Panc1 (cell line): ENCODE measurements around the gene TMEM61. TPM values are rescaled to one million over a fixed set of nuclear protein-coding genes. Genes with fewer than 3 reads are reported as not detected.

Experiments used
- ATAC-seq: fragments of 200-7000 bp; cut with Tn5 transposase; 2 replicates; pipeline ENCODE4 v1.9.1; 2020; ENCODE audit warnings: mild to moderate bottlenecking, moderate library complexity
- BruUV-seq: library from RNA; stranded (reverse); fragments of 400-500 nt; replicated peaks from 2 replicates; lab custom pipeline; 2021; lab: Mats Ljungman, UMichigan
- CTCF ChIA-PET: fragments of 300-600 bp; sonication (Branson Sonifier 250); formaldehyde crosslinking; loops from one replicate; lab custom pipeline; 2022; ENCODE audit warnings: antibody characterized with exemption; lab: Charles Lee
- POLR2A ChIA-PET: fragments of 300-600 bp; sonication (Branson Sonifier 250); formaldehyde crosslinking; loops from one replicate; lab custom pipeline; 2022; ENCODE audit warnings: antibody characterized with exemption; lab: Charles Lee
- DNase-seq: peaks from one replicate; pipeline ENCODE4 v3.0.0-alpha.2; 2010; ENCODE audit warnings: low read depth, low spot score
- H3K27ac ChIP-seq: 2 replicates; pipeline ENCODE4 v1.5.1; 2011; ENCODE audit warnings: mild to moderate bottlenecking, low read length, inconsistent platforms
- H3K27me3 ChIP-seq: fragments of 200-500 bp; sonication (Bioruptor generic); 2 replicates; pipeline ENCODE4 v1.6.0; 2014; ENCODE audit warnings: low read length, inconsistent platforms; ENCODE audit not compliant: control insufficient read depth, insufficient read depth
- H3K36me3 ChIP-seq: fragments of 200-500 bp; sonication (Bioruptor generic); 2 replicates; pipeline ENCODE4 v1.5.1; 2014; ENCODE audit warnings: inconsistent platforms, mild to moderate bottlenecking, low read length, moderate library complexity; ENCODE audit not compliant: control insufficient read depth, insufficient read depth
- H3K4me1 ChIP-seq: 2 replicates; pipeline ENCODE4 v1.5.1; 2011; ENCODE audit warnings: inconsistent platforms, mild to moderate bottlenecking, low read length, moderate library complexity; ENCODE audit not compliant: control insufficient read depth, insufficient read depth
- H3K4me3 ChIP-seq, 2 experiments: 2 replicates each; pipeline ENCODE4 v1.5.1; 2011 to 2012; ENCODE audit warnings: low read depth in 2 of 2, low read length in 2 of 2, mild to moderate bottlenecking in 2 of 2, inconsistent platforms in 1 of 2, moderate library complexity in 1 of 2
- H3K9me3 ChIP-seq: fragments of 200-500 bp; sonication (Bioruptor generic); 2 replicates; pipeline ENCODE4 v1.5.1; 2014; ENCODE audit warnings: low read depth, mild to moderate bottlenecking, inconsistent platforms, low read length, moderate library complexity; ENCODE audit not compliant: control insufficient read depth, insufficient read depth
- POLR2AphosphoS5 ChIP-seq: IDR thresholded peaks from 2 replicates; pipeline ENCODE4 v1.6.1; 2012; ENCODE audit warnings: mild to moderate bottlenecking, low read depth, low read length, moderate library complexity
- REST ChIP-seq, 2 experiments: IDR thresholded peaks; 2 replicates each; pipeline ENCODE4 v1.6.1; 2011 to 2012; ENCODE audit warnings: low read depth in 2 of 2, control low read depth in 1 of 2, low read length in 1 of 2, mild to moderate bottlenecking in 1 of 2, moderate library complexity in 1 of 2; ENCODE audit not compliant: insufficient read depth in 1 of 2
- SIN3A ChIP-seq: IDR thresholded peaks from 2 replicates; pipeline ENCODE4 v1.6.1; 2012; ENCODE audit warnings: low read depth, mild to moderate bottlenecking, low read length, moderate library complexity, borderline replicate concordance; ENCODE audit not compliant: insufficient read depth
- TCF7L2 ChIP-seq: IDR thresholded peaks from 2 replicates; pipeline ENCODE4 v1.6.1; 2011; ENCODE audit warnings: mild to moderate bottlenecking, low read depth, low read length, inconsistent platforms
- in situ Hi-C: cut with HindIII; loops from 2 replicates; pipeline ENCODE4 v1.10.0; 2016; ENCODE audit warnings: low sequenced_read_pairs, low pct_unique_long_range_greater_than_20kb
- intact Hi-C: fragments of 100-400 bp; cut with micrococcal nuclease; formaldehyde crosslinking; loops from one replicate; pipeline ENCODE4 v1.10.0; 2022; ENCODE audit not compliant: unreplicated experiment
- total RNA-seq: library from RNA; stranded (reverse); gene quantifications from one replicate; pipeline ENCODE4 v1.2.1, GENCODE V29; 2021; ENCODE audit not compliant: unreplicated experiment
- TF ChIP-seq, protein P1 (sequence below): fragments of 450-650 bp; IDR thresholded peaks from 2 replicates; pipeline ENCODE4 v1.5.1; 2017; ENCODE audit warnings: mild to moderate bottlenecking

The TMEM61 gene
- total RNA-seq, 1 experiment from 2014 or later, result not detected

GRCh38 chr1:55015731-55016620 lies 35.5 kb downstream of the TMEM61 start:
- Histone ChIP-seq H3K27me3 (no peaks in the 10 kb centered on the region; the same call in 1 of the 2 replicates), H3K36me3 (no peaks in the 10 kb centered on the region), H3K4me1 (no peaks in the 10 kb centered on the region), H3K27ac (no peak overlapping the region), H3K4me3 (no peak overlapping the region), H3K9me3 (no peaks in the 10 kb centered on the region)
- ChIA-PET CTCF (interaction anchor here (0.6 to 1.5 kb wide), 3 partner anchors 19 to 366 kb away, joined by 3 to 7 read pairs (median 3); no protein-coding TSS in a partner anchor), POLR2A (no interaction called here)
- TF ChIP-seq POLR2AphosphoS5 (no peak), REST (IDR thresholded peaks at IDR 0.05; ENCODE audit: insufficient read depth in 1 of 2, low read depth in 2 of 2, low read length in 1 of 2) (no peak), SIN3A (no peak), TCF7L2 (no peak)
- TF ChIP-seq, protein P1, sequence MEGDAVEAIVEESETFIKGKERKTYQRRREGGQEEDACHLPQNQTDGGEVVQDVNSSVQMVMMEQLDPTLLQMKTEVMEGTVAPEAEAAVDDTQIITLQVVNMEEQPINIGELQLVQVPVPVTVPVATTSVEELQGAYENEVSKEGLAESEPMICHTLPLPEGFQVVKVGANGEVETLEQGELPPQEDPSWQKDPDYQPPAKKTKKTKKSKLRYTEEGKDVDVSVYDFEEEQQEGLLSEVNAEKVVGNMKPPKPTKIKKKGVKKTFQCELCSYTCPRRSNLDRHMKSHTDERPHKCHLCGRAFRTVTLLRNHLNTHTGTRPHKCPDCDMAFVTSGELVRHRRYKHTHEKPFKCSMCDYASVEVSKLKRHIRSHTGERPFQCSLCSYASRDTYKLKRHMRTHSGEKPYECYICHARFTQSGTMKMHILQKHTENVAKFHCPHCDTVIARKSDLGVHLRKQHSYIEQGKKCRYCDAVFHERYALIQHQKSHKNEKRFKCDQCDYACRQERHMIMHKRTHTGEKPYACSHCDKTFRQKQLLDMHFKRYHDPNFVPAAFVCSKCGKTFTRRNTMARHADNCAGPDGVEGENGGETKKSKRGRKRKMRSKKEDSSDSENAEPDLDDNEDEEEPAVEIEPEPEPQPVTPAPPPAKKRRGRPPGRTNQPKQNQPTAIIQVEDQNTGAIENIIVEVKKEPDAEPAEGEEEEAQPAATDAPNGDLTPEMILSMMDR, result no peak
- DNase-seq (no peak), ATAC-seq (peak; percentile 29; the same call in 1 of the 2 replicates)
- BruUV-seq, result no TSS peak
- in situ Hi-C loops, result no loop called here
- intact Hi-C loops, result no loop called here

DNA sequence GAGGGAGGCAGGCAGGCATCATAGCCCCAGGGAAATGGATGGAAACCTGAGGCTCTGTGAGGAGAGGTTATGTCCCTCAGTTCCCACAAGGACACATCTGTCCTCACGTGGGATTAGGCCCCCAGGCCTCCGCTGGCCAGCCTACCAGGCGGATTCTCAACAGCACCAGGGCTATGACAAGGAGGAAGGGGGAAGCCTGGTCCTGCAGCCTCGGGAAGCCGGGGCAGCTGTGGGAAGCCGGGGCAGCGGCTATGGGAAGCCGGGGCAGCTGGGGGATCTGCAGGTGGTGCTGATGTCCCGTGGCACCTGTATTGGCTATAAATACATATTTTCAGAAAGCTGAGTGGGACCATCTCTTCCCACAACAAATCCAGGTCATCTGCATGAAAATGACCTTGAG lies 38.0 kb downstream of the TMEM61 start:
- no peak for TF ChIP-seq REST (IDR thresholded peaks at IDR 0.05; ENCODE audit: insufficient read depth in 1 of 2, low read depth in 2 of 2, low read length in 1 of 2)
- TF ChIP-seq TCF7L2, result no peak
- Histone ChIP-seq H3K27ac (no peak overlapping the region), H3K9me3 (no peaks in the 10 kb centered on the region), H3K4me3 (no peak overlapping the region), H3K27me3 (no peaks in the 10 kb centered on the region; the same call in 1 of the 2 replicates), H3K4me1 (no peaks in the 10 kb centered on the region), H3K36me3 (no peaks in the 10 kb centered on the region)
- ATAC-seq (no peak), DNase-seq (no peak)
- in situ Hi-C loops (no loop called here), intact Hi-C loops (no loop called here)
- ChIA-PET POLR2A (interaction anchor here (0.7 kb wide), 1 partner anchor 61 kb away, joined by 5 read pairs; no protein-coding TSS in a partner anchor), CTCF (interaction anchor here (1.0 to 1.9 kb wide), 2 partner anchors 22 to 73 kb away, joined by 5 to 6 read pairs; no protein-coding TSS in a partner anchor)
- no TSS peak for BruUV-seq
